ENCODE measurements around the gene VSIG8.
A peak's percentile ranks its signal among the peaks of the same experiment; 100 is the strongest.

Gene VSIG8

GRCh38 chr1:159854693-159855192 is 7.7 kb downstream of the VSIG8 start:
- DNase-seq: peak; percentile 84

DNA sequence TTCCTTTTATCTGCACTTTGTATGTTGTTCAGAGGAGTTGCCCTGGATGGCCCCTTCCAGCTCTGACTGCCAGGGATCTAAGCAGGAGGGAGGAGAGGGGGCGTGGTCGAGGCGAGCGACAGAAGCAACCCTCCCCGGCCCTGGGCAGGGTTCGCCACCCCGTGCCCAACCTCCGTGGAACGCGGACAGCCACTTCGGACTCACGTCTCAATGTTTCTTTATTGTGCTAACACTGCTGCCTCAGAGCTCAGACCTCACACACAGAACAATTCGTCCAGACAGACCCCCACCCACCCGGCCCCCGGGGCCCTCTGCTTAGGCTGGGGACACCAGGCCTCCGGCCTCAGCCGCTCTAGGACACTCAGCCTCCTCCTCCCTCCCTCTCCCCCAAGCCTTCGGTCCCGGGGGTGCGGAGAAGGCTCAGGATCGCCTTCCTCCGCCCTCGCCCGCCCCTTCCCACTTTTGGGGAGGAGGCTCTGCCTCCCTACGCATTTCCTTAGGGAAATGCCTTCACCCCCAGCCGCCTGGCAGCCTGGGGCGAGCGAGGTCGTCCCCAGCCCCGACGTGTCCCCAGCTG is 8.3 kb downstream of the VSIG8 start:
- peak; percentile 81 for DNase-seq

DNA sequence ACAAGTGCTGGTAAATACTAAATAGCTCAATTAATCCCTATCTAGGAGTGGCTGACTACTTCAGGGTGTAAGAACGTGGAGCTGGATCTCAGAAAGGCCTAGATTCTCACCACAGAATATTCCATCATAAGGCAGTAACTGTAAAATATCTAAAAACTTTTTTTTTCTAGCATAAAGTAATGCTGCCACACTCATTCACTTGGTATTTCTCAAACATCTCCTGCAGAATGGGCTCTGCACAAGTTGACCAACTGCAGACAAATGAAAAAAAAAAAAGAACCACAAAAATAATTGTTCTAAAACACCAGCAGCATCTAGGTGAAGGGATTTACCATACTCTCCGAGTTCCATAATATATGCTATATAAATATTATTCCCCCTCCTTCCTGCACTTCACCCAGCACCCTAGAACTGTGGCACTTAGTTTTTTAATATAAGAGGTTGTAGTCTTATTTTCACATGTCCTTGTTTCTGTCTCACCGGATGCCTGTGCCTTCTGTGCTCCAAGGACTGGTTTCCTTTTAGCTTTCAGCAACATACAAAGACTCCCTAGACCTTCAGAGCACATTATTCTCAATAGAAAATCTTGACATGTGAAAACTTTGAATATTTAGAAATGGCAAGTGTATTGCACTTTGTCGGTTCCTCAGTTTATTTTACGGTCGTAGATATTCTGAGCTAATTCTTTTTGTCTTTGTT is 8.9 kb downstream of the VSIG8 start:
- no peak for DNase-seq

- no peak for DNase-seq
Measured at GRCh38 chr1:159851407-159851806, 11.1 kb downstream of the VSIG8 start.

DNA sequence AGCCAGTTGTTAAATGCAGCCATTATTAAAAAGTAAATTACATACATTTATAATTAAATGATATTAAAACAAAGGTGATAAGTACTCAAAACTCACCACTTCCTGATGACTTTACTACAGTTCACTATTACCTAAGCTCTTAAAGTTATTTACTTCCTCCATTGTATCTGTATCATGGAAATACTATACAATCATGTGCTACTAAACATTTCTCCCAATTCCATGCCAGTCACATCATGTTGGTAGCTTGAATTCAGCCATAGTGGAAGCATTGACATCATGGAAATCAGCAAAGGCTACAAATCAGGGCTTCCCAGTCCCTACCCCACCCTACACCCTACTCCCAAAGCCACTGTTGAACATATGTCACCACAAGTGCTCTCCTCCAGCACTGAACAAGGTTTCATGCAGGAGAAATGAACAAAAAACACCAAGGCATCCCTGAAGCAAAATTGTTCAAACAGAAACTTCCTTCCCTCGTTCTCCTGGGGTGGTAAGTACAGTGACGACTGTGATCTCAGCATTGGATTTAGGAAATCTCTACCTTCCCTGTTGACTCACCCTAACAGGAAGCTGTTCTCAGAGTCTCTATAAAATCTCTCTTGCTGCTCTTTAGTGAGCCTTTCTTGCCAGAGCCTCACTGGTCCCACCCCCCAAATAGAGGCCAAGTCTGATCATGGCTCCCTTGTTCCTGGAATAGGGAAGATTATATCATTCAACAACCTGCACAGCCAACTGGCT is 12.7 kb downstream of the VSIG8 start:
- DNase-seq: no peak

- DNase-seq: no peak
Measured at GRCh38 chr1:159848326-159848725, 14.1 kb downstream of the VSIG8 start.

GRCh38 chr1:159847231-159847630 is 15.2 kb downstream of the VSIG8 start:
- no peak for DNase-seq

GRCh38 chr1:159845751-159846629 is 16.5 kb downstream of the VSIG8 start:
- no peak for DNase-seq

DNA sequence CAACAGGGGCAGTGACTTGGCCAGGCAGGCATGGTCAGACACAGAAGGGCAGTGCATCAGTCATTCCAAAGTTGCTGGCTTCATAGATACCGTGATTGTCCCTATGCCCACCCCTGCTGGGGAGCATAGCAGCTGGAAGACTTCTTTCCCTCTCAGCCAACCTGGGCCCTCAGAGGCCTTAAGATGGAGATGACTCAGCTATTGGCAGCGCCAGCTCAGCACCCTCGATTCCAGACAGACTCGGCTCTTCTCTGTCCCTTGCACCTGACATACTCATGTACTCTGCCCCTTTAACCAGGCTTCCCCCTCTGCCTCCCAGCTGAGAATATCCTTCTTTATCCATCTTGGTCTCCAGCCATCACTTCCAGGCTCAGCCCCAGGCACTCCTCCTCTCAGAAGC is 19.0 kb downstream of the VSIG8 start:
- no peak for DNase-seq

DNA sequence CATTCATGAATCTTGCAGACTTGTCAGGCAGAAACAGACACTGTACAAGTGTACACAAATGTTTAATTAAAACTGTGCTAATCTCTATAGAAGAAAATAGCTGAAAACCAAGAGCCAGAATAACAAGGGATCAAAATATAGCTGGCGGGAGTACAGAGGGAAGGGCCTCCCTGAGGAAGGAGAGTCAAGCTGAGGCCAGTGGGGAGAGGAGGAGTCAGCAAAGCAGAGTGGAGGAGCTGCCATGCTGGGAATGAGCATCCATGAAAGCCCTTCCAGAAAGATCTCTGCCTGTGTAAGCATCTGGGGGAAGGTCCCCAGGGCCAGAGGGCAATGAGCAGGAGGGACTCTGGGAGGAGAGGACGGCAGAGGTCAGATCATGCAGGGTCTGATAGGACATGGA is 20.7 kb downstream of the VSIG8 start:
- no peak for DNase-seq

- DNase-seq: no peak
Measured at GRCh38 chr1:159839116-159839849, 23.2 kb downstream of the VSIG8 start.

GRCh38 chr1:159838715-159839114 is 23.7 kb downstream of the VSIG8 start:
- DNase-seq: no peak

- no peak for DNase-seq
Measured at GRCh38 chr1:159835862-159836525, 26.5 kb downstream of the VSIG8 start.

DNA sequence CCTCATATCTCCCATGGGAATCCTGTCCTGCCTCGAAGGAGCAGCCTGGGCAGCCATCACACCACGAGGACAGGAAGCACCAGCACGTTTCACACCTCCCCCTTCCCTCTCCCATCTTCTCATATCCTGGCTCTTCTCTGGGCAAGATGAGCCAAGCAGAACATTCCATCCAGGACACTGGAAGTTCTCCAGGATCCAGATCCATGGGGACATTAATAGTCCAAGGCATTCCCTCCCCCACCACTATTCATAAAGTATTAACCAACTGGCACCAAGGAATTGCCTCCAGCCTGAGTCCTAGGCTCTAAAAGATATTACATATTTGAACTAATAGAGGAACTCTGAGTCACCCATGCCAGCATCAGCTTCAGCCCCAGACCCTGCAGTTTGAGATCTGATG is 27.1 kb downstream of the VSIG8 start:
- no peak for DNase-seq

DNA sequence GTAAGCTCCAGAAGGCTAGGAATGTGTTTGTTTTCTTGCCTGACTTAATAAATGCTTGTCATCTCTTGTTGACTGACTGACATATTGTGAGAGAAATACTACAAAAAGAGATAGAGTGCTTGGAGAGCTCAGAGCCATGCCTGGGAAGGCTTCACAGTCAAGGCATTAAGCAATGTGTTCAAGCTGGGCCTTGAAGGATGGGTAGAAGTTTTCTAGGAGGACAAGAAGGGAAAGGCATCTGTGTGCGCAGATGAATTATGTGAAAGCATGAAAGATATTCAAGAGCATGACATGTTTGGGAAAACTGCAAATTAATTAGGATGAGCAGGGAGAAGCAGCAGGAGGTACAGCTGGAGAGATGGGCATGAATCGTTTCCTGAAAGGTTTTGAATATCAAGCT is 30.1 kb downstream of the VSIG8 start:
- DNase-seq: no peak

GRCh38 chr1:159831412-159832141 is 30.9 kb downstream of the VSIG8 start:
- DNase-seq: no peak

GRCh38 chr1:159830722-159831121 is 31.7 kb downstream of the VSIG8 start:
- DNase-seq: no peak

GRCh38 chr1:159829822-159830465 is 32.5 kb downstream of the VSIG8 start:
- DNase-seq: no peak

GRCh38 chr1:159829273-159829634 is 33.2 kb downstream of the VSIG8 start:
- peak; percentile 49 for DNase-seq

- no peak for DNase-seq
Measured at GRCh38 chr1:159828581-159829272, 33.7 kb downstream of the VSIG8 start.
